ENCODE measurements around the gene WNT7B. TPM values are rescaled to one million over a fixed set of nuclear protein-coding genes. Genes with fewer than 3 reads are reported as not detected.

The WNT7B gene
- total RNA-seq, 2 experiments from 2014 or later, result not detected

Other genes starting within 250 kb of the WNT7B start
- gene PPARA, start 173.4 kb upstream of the WNT7B start, total RNA-seq, result 10 to 100 TPM; 17.9 to 18.1 TPM

All from activated CD8-positive, alpha-beta T cell treated with anti-CD3 and anti-CD28 coated beads, Interleukin-2, amount 10 ng/mL, durations not matched to agents 7 days and 5 days (primary cell).